T1000 (cell line): ENCODE results near the gene SEPTIN2.
"Not testable (repeated sequence)": the region's sequence is repeated elsewhere in the genome, so short reads cannot be mapped to it uniquely, and the experiment has no call there.

Experiments
- DNase-seq: peaks from one replicate; lab custom pipeline; 2025; ENCODE audit warnings: mixed read lengths; lab: John Stamatoyannopoulos, UW

SEPTIN2 gene

GRCh38 chr2:241379481-241380480, 64.1 kb downstream of the SEPTIN2 start:
- no peak for DNase-seq

GRCh38 chr2:241381872-241382271, 66.1 kb downstream of the SEPTIN2 start:
- DNase-seq = no peak

GRCh38 chr2:241385450-241385849, 69.7 kb downstream of the SEPTIN2 start:
- DNase-seq = not testable (repeated sequence)

GRCh38 chr2:241386519-241386918, 70.8 kb downstream of the SEPTIN2 start:
- DNase-seq = no peak

GRCh38 chr2:241389697-241390096, 74.0 kb downstream of the SEPTIN2 start:
- no peak for DNase-seq

GRCh38 chr2:241390301-241391206, 74.8 kb downstream of the SEPTIN2 start:
- DNase-seq = no peak

GRCh38 chr2:241391892-241392665, 76.4 kb downstream of the SEPTIN2 start:
- DNase-seq = no peak

GRCh38 chr2:241392753-241393152, 77.0 kb downstream of the SEPTIN2 start:
- not testable (repeated sequence) for DNase-seq

- DNase-seq = no peak
These were observed 77.9 kb downstream of the SEPTIN2 start for GRCh38 chr2:241393524-241394196.

- DNase-seq = not testable (repeated sequence)
These were observed 81.1 kb downstream of the SEPTIN2 start for GRCh38 chr2:241396809-241397208.

GRCh38 chr2:241399941-241400922, 84.5 kb downstream of the SEPTIN2 start:
- DNase-seq = no peak
